Brain microvascular endothelial cell (primary cell): ENCODE measurements around the gene ZNF107.

Source experiments
- DNase-seq: peaks from one replicate; pipeline ENCODE4 v3.0.0-alpha.2; 2020
- H3K27ac ChIP-seq: fragments of 250-450 bp; sonication (Bioruptor Pico); 2 replicates; pipeline ENCODE4 v1.5.1; 2020; ENCODE audit warnings: mild to moderate bottlenecking, moderate library complexity
- H3K27me3 ChIP-seq: fragments of 250-450 bp; sonication (Bioruptor Pico); replicated peaks from 2 replicates; pipeline ENCODE4 v1.5.1; 2020; ENCODE audit warnings: mild to moderate bottlenecking
- H3K36me3 ChIP-seq: fragments of 250-450 bp; sonication (Bioruptor Pico); replicated peaks from 2 replicates; pipeline ENCODE4 v1.5.1; 2020; ENCODE audit warnings: mild to moderate bottlenecking
- H3K4me3 ChIP-seq: 2 replicates; pipeline ENCODE4 v1.5.1; 2011; ENCODE audit warnings: low read depth, mild to moderate bottlenecking, control low read depth, low read length, moderate library complexity
- in situ Hi-C: cut with HindIII; loops from 2 replicates; pipeline ENCODE4 v1.10.0; 2017; ENCODE audit warnings: low sequenced_read_pairs, low pct_ligation_motif_present
- TF ChIP-seq, protein P1 (sequence below): IDR thresholded peaks from 2 replicates; pipeline ENCODE4 v1.5.1; 2011; ENCODE audit warnings: low read depth, mild to moderate bottlenecking, moderate library complexity, low read length, control low read depth, inconsistent platforms; ENCODE audit errors: missing control alignments

ZNF107 gene

GRCh38 chr7:64665980-64666662, at the start of gene ZNF107:
ZNF107 (plus strand) TSS chr7:64666133; CDS start chr7:64666283, 150 bp downstream.
- in situ Hi-C loops = no loop called here
- DNase-seq = peak; percentile 97
- Histone ChIP-seq H3K4me3 (peak within 1 kb of the TSS; percentile 89), H3K27ac (peak within 1 kb of the TSS; percentile 64), H3K27me3 (no peaks in the 10 kb centered on the region), H3K36me3 (peaks cover 3% of the 10 kb centered on the region)
- TF ChIP-seq, protein P1, sequence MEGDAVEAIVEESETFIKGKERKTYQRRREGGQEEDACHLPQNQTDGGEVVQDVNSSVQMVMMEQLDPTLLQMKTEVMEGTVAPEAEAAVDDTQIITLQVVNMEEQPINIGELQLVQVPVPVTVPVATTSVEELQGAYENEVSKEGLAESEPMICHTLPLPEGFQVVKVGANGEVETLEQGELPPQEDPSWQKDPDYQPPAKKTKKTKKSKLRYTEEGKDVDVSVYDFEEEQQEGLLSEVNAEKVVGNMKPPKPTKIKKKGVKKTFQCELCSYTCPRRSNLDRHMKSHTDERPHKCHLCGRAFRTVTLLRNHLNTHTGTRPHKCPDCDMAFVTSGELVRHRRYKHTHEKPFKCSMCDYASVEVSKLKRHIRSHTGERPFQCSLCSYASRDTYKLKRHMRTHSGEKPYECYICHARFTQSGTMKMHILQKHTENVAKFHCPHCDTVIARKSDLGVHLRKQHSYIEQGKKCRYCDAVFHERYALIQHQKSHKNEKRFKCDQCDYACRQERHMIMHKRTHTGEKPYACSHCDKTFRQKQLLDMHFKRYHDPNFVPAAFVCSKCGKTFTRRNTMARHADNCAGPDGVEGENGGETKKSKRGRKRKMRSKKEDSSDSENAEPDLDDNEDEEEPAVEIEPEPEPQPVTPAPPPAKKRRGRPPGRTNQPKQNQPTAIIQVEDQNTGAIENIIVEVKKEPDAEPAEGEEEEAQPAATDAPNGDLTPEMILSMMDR = no peak

DNA sequence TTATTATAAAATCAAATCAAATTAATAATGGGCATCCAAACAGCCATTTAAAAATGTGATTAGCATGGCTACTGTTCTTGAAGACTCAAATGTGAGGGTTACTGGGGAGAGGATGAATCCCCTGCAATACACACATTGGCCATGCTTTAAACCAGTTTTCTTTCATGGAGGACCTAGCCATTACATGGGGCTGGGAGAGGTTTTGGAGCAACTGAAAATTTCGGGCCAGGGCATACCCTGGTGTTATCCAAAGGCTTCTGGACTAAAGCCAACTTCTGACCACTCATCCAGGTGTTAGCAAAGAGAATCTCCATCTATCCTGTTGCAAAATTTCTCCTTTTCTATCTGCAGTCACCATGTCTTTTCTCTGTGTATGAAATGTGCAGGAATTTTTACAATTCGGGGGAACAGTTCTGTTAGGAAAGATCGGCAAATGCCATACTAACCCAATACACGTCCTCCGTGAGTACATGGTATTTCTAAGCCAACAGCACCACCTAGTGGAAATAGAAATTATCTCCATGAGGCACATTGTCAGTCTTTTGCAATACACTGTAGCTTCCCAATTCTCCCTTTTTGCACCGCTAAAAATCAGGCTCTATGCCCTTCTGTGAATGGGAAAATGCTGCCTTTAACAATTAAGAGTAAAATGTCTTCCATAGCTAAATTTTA, 47.0 kb upstream of the ZNF107 start:
- in situ Hi-C loops = no loop called here
- TF ChIP-seq, protein P1 = peak; percentile 47
- H3K36me3 ChIP-seq = no peaks in the 10 kb centered on the region

DNA sequence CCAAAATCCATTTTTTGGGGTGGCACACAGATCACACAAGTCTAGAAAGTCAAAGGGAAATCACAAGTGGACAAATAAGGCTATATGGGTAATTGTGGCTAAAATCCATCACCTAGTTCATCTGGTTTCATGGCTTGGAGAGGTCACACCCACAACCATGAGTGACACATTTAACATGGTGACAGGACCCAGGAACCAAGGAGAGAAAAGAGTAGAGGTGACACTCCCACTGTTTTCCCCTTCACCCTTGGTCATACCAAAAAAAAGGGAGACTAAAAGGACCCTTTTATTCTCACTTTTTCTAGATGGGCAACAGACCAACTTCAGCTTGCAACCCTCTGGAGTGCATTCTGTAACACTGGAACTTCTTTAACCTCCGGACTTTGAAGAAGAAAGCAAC, 46.2 kb upstream of the ZNF107 start:
- H3K27ac ChIP-seq = no peak overlapping the region
- TF ChIP-seq, protein P1 = no peak
- H3K27me3 ChIP-seq = no peaks in the 10 kb centered on the region
- in situ Hi-C loops = no loop called here
- H3K4me3 ChIP-seq = no peak overlapping the region
- DNase-seq = no peak
- H3K36me3 ChIP-seq = no peaks in the 10 kb centered on the region

More for the DNA sequence above, 47.0 kb upstream of the ZNF107 start:
- peak; percentile 47 for DNase-seq
- no peak overlapping the region for H3K27ac ChIP-seq
- no peaks in the 10 kb centered on the region for H3K27me3 ChIP-seq
- no peak overlapping the region for H3K4me3 ChIP-seq

GRCh38 chr7:64621656-64622055, 44.3 kb upstream of the ZNF107 start:
- H3K36me3 ChIP-seq = no peaks in the 10 kb centered on the region
- H3K4me3 ChIP-seq = no peak overlapping the region
- in situ Hi-C loops = no loop called here
- no peak overlapping the region for H3K27ac ChIP-seq
- no peak for DNase-seq
- TF ChIP-seq, protein P1 = no peak
- H3K27me3 ChIP-seq = no peaks in the 10 kb centered on the region

GRCh38 chr7:64625114-64626082, 40.5 kb upstream of the ZNF107 start:
- H3K4me3 ChIP-seq = no peak overlapping the region
- in situ Hi-C loops = no loop called here
- no peaks in the 10 kb centered on the region for H3K27me3 ChIP-seq
- no peaks in the 10 kb centered on the region for H3K36me3 ChIP-seq
- H3K27ac ChIP-seq = no peak overlapping the region
- TF ChIP-seq, protein P1 = peak; percentile 3
- DNase-seq = no peak
